Epithelial cell of esophagus (primary cell): ENCODE measurements around the gene UNC13A.

Source experiments
- DNase-seq: peaks from one replicate; pipeline ENCODE4 v3.0.0; 2010; ENCODE audit warnings: low read depth
- H3K4me3 ChIP-seq: 2 replicates; pipeline ENCODE4 v1.5.1; 2011; ENCODE audit warnings: mild to moderate bottlenecking, low read length, control low read depth
- TF ChIP-seq, protein P1 (sequence below): IDR thresholded peaks from 2 replicates; pipeline ENCODE4 v1.5.1; 2011; ENCODE audit warnings: low read depth, mild to moderate bottlenecking, low read length, control low read depth, inconsistent platforms; ENCODE audit not compliant: insufficient read depth; ENCODE audit errors: missing control alignments

UNC13A gene

DNA sequence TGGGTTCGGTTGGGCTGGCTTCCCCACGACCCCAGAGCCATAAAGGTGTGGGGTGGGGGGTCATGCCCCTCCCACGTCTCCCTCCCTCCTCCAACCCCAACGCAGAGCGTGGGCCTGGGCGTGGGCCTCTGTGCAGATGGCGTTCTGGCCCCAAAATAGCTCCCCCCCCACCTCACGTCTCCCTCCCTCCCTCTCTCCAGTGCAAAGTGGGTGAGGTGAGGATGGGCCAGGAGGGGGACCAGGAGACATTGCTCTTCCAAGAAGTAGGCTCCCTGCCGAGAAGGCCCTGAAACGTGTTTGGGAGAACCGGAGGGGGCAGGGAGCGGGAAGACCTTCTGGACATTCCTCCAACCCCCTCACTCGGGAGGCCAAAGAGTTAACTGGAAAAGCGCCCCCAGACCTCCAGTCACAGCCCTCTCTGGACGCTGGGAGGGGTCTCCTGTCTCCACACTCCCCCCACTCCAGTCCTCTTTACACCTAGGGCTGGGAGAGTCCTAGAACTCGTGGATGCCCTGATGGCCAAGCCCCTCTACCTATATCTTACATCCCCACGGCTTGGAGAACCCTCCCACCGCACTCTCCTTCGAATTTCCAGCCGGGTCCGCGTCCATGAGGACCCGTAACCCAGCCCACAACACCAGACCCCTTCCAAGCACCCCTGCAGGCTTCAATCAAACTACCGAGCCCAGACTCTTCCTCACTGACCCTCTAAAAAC, 855 bp downstream of the UNC13A start:
- DNase-seq, result no peak
- no peak overlapping the region for H3K4me3 ChIP-seq
- TF ChIP-seq, protein P1, sequence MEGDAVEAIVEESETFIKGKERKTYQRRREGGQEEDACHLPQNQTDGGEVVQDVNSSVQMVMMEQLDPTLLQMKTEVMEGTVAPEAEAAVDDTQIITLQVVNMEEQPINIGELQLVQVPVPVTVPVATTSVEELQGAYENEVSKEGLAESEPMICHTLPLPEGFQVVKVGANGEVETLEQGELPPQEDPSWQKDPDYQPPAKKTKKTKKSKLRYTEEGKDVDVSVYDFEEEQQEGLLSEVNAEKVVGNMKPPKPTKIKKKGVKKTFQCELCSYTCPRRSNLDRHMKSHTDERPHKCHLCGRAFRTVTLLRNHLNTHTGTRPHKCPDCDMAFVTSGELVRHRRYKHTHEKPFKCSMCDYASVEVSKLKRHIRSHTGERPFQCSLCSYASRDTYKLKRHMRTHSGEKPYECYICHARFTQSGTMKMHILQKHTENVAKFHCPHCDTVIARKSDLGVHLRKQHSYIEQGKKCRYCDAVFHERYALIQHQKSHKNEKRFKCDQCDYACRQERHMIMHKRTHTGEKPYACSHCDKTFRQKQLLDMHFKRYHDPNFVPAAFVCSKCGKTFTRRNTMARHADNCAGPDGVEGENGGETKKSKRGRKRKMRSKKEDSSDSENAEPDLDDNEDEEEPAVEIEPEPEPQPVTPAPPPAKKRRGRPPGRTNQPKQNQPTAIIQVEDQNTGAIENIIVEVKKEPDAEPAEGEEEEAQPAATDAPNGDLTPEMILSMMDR, result no peak

DNA sequence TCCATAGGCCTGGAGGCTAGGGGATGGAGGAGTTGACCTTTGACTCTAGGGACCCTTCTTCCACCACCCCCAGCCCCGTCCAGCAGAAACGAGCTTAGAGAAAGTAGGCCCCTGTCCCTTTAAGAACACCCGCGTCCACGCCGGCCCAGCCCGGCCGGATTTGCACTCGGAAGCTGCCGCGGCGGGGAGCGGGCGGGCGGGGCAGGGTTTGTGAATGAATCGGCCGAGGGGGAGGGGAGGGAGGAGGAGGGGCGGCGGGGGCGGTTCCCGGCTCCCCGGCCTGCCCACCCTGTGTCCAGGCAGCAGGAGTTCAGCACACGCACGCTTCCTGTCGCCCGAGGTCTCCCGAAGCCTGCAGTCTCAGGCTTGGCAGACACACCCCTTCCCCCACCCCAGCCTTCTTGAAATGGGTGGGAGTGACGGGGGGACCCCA, 1.5 kb downstream of the UNC13A start:
- no peak for DNase-seq
- no peak overlapping the region for H3K4me3 ChIP-seq
- TF ChIP-seq, protein P1, result no peak

DNA sequence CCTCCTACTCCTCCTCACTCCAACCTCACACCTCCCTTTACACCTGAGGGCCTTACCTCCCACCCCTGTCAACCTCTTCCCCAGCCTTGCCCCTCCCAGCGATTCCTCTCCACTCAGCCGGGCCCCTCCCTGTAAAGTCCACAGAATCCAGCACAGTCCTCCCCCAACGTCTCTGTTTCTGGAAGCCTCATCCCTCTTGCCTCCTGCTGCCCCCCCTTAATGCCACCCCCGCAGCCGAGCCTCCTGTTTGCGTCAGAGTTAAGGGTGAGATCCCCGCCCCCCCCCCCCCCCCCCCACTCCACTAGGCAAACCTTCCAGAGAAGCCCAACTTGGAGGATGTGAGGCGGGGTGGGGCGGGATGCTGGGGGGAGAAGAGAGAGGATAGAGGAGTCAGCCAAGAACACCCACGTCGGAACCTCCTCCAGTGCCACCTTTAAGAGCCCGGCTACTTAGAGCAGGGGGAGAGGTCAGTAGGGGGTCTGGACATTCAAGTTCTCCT, 2.1 kb downstream of the UNC13A start:
- DNase-seq, result no peak
- TF ChIP-seq, protein P1, result no peak
- H3K4me3 ChIP-seq, result no peak overlapping the region

DNA sequence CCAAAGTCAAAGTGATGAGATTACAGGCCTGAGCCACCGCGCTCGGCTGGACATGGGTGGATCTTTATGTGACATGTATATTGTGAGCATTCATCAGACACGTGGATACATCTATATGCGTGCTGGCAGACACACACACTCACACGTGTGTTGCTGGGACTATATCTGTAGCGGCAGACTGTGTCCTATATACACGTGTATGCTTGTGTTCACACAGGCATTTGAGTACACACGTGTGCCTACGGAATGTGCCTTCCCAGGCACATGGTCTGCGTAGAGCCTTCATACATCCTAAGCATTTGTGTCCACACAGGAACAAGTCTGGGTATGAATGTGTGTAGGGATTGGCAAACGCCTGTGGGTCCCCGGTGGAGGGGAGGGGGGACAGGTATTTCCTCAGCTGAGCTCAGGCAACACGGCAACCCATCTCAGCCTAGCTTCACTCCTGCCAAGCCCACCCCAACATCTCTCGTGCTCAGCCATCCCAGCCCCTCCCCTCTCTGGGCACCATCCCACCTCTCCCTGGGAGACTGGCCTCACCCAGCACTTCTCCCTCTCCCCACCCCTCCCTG, 2.6 kb downstream of the UNC13A start:
- H3K4me3 ChIP-seq, result no peak overlapping the region
- TF ChIP-seq, protein P1, result no peak
- no peak for DNase-seq

DNA sequence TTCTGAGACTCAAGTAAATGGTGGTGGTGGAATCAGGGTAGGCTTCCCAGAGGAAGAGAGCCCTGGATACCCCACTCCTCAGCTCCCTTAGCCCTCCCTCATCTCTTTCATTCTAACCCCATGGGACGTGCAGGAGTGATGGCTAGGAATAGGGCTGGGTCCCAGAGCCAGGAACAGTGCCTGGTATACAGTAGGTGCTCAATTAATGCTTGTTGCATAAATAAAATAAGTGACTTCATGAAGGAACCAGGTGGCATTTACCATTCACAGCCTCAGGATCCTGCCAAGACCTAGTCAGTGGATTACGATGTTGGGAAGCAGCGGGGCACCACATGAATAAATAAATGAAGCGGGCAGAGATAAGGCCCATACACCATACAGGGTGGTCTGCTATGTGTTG, 3.9 kb downstream of the UNC13A start:
- DNase-seq, result no peak
- TF ChIP-seq, protein P1, result no peak
- no peak overlapping the region for H3K4me3 ChIP-seq

DNA sequence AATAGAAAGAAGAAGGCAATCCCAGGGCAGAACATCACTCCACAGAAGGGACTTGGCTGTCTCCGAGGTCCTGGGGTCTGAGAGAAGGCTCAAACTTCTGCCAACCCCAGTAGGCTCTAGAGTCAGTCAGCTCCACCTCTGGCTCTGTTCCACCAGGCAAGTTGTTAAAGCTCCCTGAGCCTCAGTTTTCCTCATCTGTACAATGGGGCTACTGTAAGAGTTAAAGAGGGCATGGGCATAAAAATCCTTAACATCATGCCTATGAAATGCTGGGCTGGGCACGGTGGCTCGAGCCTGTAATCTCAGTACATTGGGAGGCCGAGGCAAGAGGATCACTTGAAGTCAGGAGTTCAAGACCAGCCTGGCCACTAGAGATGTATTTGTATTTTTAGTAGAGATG, 5.1 kb downstream of the UNC13A start:
- H3K4me3 ChIP-seq, result no peak overlapping the region
- DNase-seq, result no peak
- TF ChIP-seq, protein P1, result no peak
